ENCODE measurements around the gene TFF3.

Gene TFF3

GRCh38 chr21:42264245-42265195 is 50.7 kb downstream of the TFF3 start:
- DNase-seq = no peak

GRCh38 chr21:42263591-42264131 is 51.5 kb downstream of the TFF3 start:
- no peak for DNase-seq

- no peak for DNase-seq
Observed at GRCh38 chr21:42262831-42263231, 52.4 kb downstream of the TFF3 start.

- no peak for DNase-seq
Observed at GRCh38 chr21:42261829-42262200, 53.4 kb downstream of the TFF3 start.
